NCI-H2081 treated with DMSO at 0.1 percent for 48 hours (cell line): ENCODE results near the gene CAPN5.

Source experiments
- DNase-seq: peaks from one replicate; lab custom pipeline; 2025; lab: John Stamatoyannopoulos, UW

Gene CAPN5

GRCh38 chr11:77173494-77173893 is 106.7 kb downstream of the CAPN5 start:
- DNase-seq: no peak

- no peak for DNase-seq
Observed at GRCh38 chr11:77174559-77174958, 107.8 kb downstream of the CAPN5 start.

- DNase-seq: no peak
Observed at GRCh38 chr11:77175021-77175842, 108.5 kb downstream of the CAPN5 start.
